ENCODE data around the gene FAM168A. TPM values are rescaled to one million over a fixed set of nuclear protein-coding genes. Genes with fewer than 3 reads are reported as not detected.

The FAM168A gene
- total RNA-seq, 1 experiment from 2014 or later, result 25.9 TPM

- Mint-ChIP-seq H3K27ac (no peak overlapping the region), H3K36me3 (no peaks in the 10 kb centered on the region), H3K27me3 (ENCODE audit: low read depth) (no peaks in the 10 kb centered on the region), H3K9me3 (no peaks in the 10 kb centered on the region), H3K4me1 (no peaks in the 10 kb centered on the region), H3K4me3 (no peak overlapping the region)
- DNase-seq (ENCODE audit: low spot score), result no peak
- ChIA-PET POLR2A (no interaction called here), CTCF (interaction anchor here (1.2 to 3.5 kb wide), 4 partner anchors 12 to 195 kb away, joined by 3 to 30 read pairs (median 12); no protein-coding TSS in a partner anchor)
- TF ChIP-seq SOX15 (CRISPR knock-in tag; IDR thresholded peaks at IDR 0.05), result no peak
- TF ChIP-seq JUN (CRISPR knock-in tag; IDR thresholded peaks at IDR 0.05), result no peak
- TF ChIP-seq ZNF532 (CRISPR knock-in tag; IDR thresholded peaks at IDR 0.05; ENCODE audit: borderline replicate concordance), result no peak
- TF ChIP-seq ZNF219 (CRISPR knock-in tag; IDR thresholded peaks at IDR 0.05; ENCODE audit: borderline replicate concordance), result no peak
- TF ChIP-seq, protein P1, sequence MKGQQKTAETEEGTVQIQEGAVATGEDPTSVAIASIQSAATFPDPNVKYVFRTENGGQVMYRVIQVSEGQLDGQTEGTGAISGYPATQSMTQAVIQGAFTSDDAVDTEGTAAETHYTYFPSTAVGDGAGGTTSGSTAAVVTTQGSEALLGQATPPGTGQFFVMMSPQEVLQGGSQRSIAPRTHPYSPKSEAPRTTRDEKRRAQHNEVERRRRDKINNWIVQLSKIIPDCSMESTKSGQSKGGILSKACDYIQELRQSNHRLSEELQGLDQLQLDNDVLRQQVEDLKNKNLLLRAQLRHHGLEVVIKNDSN (CRISPR knock-in tag; IDR thresholded peaks at IDR 0.05), result no peak
- TF ChIP-seq IRF2 (CRISPR knock-in tag; IDR thresholded peaks at IDR 0.05; ENCODE audit: borderline replicate concordance, low read depth), result no peak
- TF ChIP-seq ZNF671 (CRISPR knock-in tag; IDR thresholded peaks at IDR 0.05), result no peak
- TF ChIP-seq SMAD4 (CRISPR knock-in tag; IDR thresholded peaks at IDR 0.05), result no peak
- TF ChIP-seq, protein P2, sequence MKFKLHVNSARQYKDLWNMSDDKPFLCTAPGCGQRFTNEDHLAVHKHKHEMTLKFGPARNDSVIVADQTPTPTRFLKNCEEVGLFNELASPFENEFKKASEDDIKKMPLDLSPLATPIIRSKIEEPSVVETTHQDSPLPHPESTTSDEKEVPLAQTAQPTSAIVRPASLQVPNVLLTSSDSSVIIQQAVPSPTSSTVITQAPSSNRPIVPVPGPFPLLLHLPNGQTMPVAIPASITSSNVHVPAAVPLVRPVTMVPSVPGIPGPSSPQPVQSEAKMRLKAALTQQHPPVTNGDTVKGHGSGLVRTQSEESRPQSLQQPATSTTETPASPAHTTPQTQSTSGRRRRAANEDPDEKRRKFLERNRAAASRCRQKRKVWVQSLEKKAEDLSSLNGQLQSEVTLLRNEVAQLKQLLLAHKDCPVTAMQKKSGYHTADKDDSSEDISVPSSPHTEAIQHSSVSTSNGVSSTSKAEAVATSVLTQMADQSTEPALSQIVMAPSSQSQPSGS (CRISPR knock-in tag; IDR thresholded peaks at IDR 0.05; ENCODE audit: borderline replicate concordance, low read depth), result no peak
- no peak for TF ChIP-seq GABPB1 (CRISPR knock-in tag; IDR thresholded peaks at IDR 0.05)
- peak; percentile 32; the same call in 1 of the 2 replicates for ATAC-seq
Measured at GRCh38 chr11:73466643-73467042, 131.3 kb downstream of the FAM168A start.

- DNase-seq (ENCODE audit: low spot score) (no peak), ATAC-seq (no peak)
- Mint-ChIP-seq H3K4me1 (no peaks in the 10 kb centered on the region), H3K27ac (no peak overlapping the region), H3K36me3 (no peaks in the 10 kb centered on the region), H3K9me3 (no peaks in the 10 kb centered on the region), H3K27me3 (ENCODE audit: low read depth) (no peaks in the 10 kb centered on the region), H3K4me3 (no peak overlapping the region)
- POLR2A ChIA-PET, result no interaction called here
- CTCF ChIA-PET, result interaction anchor here (1.2 to 3.5 kb wide), 4 partner anchors 13 to 195 kb away, joined by 3 to 30 read pairs (median 12); no protein-coding TSS in a partner anchor
- TF ChIP-seq, protein P3, sequence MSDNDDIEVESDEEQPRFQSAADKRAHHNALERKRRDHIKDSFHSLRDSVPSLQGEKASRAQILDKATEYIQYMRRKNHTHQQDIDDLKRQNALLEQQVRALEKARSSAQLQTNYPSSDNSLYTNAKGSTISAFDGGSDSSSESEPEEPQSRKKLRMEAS (CRISPR knock-in tag; IDR thresholded peaks at IDR 0.05), result no peak
- TF ChIP-seq ARID4B (CRISPR knock-in tag; IDR thresholded peaks at IDR 0.05; ENCODE audit: borderline replicate concordance), result no peak
Measured at GRCh38 chr11:73465871-73466270, 132.0 kb downstream of the FAM168A start.
